Spleen (tissue), 7 donors: ENCODE results near the gene ZNF217.

Experiments
- POLR2A ChIP-seq, 3 donors: fragments of 450-650 bp; IDR thresholded peaks; one replicate each; pipeline ENCODE4 v1.5.1; 2017; ENCODE audit warnings: antibody characterized with exemption in 3 of 3, mild to moderate bottlenecking in 1 of 3
- TF ChIP-seq, protein P1 (sequence below), 11 experiments: fragments of 200-600 bp in 7 of 11; fragments of 450-650 bp in 4 of 11; sonication (generic) in 4 of 11; IDR thresholded peaks in 8 of 11; conservative IDR thresholded peaks in 3 of 11; 1 replicate in 7 of 11; 2 replicates in 4 of 11; pipeline versions ENCODE4 v1.4.0 to v1.8.0; 2016 to 2021; ENCODE audit warnings: antibody characterized with exemption in 11 of 11, inconsistent platforms in 4 of 11, mild to moderate bottlenecking in 1 of 11
- donor health status: DM: no; HTN: no; CAD: no; lungs with moderate emphysema.
- donor health status: DM: no; HTN: no; CAD: no.
- donor health status: DM: no; HTN: no; CAD: no.

DNA sequence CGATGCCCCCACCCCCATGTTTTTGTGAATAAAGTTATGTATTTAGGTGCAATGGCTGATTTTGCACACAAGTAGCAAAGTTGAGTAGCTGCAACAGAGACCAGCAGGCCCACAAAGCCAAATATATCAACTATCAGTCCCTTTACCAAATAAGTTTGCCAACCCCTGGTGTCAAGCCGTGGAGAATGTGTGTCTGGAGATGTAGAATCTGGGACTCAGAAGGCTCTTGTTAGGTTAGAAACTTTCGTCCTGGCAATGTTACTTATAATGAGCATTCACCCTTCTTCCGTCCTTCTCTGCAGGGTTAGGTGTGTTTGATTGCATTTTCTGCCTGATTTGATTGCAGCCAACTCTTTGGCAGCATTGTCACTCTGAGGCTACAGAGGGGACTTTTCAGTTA is 57.8 kb downstream of the ZNF217 start:
- no peak for TF ChIP-seq POLR2A (IDR thresholded peaks at IDR 0.05)
- TF ChIP-seq, protein P1, sequence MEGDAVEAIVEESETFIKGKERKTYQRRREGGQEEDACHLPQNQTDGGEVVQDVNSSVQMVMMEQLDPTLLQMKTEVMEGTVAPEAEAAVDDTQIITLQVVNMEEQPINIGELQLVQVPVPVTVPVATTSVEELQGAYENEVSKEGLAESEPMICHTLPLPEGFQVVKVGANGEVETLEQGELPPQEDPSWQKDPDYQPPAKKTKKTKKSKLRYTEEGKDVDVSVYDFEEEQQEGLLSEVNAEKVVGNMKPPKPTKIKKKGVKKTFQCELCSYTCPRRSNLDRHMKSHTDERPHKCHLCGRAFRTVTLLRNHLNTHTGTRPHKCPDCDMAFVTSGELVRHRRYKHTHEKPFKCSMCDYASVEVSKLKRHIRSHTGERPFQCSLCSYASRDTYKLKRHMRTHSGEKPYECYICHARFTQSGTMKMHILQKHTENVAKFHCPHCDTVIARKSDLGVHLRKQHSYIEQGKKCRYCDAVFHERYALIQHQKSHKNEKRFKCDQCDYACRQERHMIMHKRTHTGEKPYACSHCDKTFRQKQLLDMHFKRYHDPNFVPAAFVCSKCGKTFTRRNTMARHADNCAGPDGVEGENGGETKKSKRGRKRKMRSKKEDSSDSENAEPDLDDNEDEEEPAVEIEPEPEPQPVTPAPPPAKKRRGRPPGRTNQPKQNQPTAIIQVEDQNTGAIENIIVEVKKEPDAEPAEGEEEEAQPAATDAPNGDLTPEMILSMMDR (IDR thresholded peaks at IDR 0.05 in 8 of 11, conservative IDR thresholded peaks at IDR 0.05 in 3 of 11) = no peak
